GM21737 (cell line): ENCODE data around the gene VAX1.

Experiments used
- ATAC-seq: cut with Tn5 transposase; IDR thresholded peaks from one replicate; pipeline ENCODE4 v1.9.1; 2021; ENCODE audit warnings: mild to moderate bottlenecking, moderate library complexity; ENCODE audit not compliant: unreplicated experiment

Gene VAX1

GRCh38 chr10:117164592-117165537 lies 26.8 kb upstream of the VAX1 start:
- no peak for ATAC-seq

GRCh38 chr10:117163954-117164548 lies 26.0 kb upstream of the VAX1 start:
- ATAC-seq, result no peak

GRCh38 chr10:117163061-117163953 lies 25.2 kb upstream of the VAX1 start:
- ATAC-seq, result no peak

DNA sequence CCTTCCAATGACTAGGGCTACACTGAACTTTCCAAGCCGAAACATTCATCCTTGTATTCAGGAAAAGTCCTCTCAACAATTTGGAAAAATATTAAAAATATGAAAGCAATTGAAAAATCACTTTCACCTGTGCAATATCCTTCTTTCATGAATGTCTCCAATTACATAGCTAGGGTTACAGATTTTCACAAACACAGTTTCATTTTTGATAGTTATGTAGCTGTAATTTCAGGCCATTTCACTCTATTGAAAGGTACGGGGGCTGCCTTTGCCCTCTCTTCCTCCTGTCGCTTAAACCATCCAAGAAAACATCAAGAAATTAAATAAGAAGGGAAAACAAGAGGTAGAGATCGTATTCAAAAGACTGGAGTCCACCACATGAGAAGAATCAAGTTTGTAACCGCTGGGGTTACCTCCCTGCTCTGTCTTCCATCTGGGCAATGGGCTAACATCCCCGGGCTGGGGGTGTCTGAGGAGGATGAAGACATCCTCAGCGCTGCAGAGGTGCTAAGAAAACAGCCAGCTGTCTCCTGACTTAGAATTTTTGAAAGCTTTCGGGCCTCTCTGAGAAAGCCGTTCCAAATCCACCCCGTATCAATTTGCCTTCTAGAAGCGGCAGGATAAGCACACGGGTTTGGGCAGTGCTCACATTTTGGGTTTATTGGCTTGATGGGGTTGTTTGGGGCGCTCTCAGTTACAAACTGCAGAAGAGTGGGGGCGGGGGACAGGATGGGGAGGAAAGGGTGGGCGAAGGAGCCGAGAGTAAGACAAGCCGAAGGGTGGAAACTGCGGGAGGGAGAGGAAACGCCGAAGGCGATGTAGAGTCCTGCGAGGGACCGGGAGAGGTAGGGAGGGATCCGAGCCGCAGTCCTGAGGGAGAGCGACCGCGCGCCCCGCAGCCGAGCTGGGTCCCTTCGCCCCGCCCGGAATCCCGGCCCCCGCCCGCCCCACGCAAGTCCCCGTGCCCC lies 24.3 kb upstream of the VAX1 start:
- no peak for ATAC-seq

DNA sequence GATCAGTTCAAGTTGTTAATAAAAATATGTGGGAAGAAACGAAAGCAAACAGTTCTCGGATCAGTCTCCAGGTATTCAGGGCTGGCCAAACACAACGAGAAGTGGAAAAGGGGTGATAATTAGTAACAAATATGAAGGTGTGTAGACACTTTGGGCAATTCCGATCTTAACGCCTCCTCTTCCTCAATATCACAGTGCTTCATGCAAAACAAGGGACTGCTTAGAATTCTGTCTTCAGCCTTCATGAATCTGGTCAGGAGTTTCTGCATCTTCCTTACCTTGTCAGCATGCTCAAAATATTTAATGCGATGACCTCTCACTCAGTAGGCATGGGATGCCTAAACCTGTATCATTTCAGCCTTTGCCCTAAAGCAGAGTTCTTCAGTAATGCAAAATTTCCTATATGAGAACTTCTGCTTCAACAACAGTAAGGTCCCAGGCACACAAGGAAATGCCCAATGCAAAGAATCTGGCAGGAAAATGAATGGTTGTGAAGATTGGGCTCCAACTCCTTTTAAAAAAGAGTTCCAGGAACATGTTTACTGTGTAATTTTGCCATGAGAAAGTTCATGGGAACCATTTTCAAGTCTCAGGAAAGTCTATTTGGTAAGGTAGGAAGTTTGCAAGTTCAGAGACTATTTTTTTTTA lies 23.4 kb upstream of the VAX1 start:
- no peak for ATAC-seq

- ATAC-seq, result no peak
Measured at GRCh38 chr10:117160567-117160966, 22.5 kb upstream of the VAX1 start.

DNA sequence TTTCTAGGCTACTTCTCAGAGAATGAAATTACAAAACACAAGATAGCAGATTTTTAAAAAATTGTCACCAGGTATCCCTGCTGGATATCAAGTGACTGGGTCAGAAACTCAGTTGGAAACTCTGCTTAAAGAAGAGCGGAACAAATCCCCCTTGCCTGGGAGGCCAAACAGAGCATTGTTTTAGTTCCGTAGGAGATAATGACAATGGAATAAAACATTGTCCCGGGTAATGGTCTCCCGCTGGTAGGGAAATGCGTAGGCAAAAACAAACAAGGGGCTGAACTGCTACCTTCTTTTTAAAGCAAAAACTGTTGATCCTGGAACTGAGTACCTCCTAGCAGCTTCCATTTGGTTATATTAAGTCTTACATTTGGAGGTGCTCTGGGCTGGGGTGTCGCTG lies 21.3 kb upstream of the VAX1 start:
- ATAC-seq, result no peak

GRCh38 chr10:117158297-117158696 lies 20.2 kb upstream of the VAX1 start:
- ATAC-seq, result no peak

DNA sequence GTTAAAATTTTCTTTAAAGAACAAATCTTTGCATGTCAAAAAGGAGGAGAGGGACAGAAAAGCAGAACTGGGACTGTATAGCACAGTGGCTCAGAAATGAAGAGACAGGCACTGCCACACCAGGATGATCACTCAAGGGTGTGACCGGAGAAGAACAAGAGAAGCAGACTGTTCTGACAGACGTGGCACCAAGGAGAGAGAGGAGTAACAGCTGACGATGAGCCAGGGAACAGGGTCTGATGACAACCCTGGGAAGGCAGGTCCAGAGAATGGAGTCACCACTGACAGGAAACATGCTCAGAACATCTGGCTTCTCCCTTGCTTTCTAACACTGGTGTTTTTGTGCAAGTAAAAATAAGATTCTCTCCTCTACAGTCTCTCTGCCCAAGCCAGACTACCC lies 14.6 kb upstream of the VAX1 start:
- ATAC-seq, result no peak

DNA sequence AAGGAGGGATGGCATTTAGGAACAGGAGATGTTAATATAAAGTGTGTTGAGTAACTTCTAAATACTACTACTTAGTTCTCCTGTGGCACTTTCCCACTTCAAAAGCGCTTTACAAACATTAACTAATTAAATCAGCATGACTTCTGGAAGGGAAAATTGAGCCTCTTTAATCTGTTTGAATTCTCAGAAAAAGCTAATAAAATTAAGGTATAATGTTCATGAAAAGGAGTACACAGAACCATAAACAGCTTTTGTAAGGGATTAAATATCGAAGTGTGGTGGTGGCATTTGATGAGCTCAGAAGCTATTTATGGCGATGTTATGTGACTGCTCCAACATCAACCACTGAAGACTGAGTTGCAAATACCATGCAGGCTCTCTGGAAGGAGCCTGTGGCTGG lies 10.2 kb upstream of the VAX1 start:
- no peak for ATAC-seq

DNA sequence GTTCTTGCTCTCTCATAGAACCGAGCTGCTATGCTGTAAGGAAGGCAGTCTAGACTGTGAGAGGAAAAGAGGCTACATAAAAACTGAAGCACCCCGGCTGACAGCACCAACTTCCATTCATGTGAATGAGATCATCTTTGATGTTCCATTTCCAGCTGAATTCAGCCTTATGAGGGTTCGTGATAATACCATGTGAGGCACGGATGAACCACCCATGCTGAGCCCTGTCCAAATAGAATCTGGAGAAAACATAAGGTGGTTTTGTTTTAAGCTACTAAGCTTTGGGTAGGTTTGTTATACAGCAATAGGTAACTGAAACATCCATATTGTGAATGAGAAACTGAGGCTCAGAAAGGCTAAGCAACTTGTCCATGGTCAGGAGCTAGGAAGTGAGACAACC lies 6.9 kb upstream of the VAX1 start:
- ATAC-seq, result no peak

DNA sequence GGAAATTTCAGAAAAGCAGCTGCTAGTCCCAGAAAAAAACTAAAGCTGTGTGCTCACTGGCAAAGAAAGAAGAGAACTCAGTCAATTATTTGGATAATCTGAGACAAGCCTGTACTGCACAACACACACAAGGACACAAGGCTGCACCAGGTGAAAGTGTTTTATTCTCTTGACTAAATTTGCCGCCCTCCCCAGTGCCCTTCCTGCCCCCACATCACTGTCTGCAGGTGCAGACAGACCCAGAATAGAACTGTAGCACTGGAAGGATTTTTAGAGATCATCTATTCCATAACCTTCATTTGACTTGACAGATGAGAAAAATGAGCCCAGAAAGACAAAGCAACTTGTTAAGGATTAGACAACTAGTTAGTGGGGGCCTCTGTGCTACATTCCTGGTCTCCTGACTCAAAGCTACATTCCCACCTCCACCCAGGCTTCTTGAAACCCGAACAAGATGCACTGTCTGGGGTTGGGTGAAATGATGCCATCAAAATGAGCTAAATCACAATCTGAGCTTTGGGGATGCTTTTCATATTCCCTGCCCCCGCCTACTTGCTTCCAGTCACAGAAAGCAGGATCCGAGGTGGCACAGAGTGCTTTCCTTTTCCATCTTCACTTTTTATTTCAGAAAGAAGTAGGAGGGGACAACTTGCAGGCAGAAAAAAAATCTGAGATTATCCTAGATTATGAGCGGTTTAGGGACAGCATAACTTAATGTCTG lies 5.2 kb upstream of the VAX1 start:
- ATAC-seq, result no peak

DNA sequence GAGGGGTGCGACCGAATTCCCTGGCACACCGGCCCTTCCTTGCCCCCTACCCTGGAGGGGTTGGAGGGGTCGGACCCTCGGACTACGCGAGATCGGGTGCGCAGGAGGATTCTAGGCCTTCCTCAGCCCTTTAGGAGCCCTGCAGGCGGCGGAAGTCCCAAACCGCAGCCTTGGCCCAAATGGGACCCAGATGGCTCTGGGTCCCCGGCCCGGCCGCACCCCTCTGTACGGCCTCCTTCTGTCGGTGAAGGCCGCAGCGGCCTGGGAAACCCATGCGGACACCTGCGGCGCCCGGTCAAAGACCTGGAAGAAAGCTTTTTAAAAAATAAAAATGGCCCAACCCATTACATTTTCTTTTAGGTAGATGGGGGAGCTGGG lies 2.4 kb upstream of the VAX1 start:
- ATAC-seq, result no peak

DNA sequence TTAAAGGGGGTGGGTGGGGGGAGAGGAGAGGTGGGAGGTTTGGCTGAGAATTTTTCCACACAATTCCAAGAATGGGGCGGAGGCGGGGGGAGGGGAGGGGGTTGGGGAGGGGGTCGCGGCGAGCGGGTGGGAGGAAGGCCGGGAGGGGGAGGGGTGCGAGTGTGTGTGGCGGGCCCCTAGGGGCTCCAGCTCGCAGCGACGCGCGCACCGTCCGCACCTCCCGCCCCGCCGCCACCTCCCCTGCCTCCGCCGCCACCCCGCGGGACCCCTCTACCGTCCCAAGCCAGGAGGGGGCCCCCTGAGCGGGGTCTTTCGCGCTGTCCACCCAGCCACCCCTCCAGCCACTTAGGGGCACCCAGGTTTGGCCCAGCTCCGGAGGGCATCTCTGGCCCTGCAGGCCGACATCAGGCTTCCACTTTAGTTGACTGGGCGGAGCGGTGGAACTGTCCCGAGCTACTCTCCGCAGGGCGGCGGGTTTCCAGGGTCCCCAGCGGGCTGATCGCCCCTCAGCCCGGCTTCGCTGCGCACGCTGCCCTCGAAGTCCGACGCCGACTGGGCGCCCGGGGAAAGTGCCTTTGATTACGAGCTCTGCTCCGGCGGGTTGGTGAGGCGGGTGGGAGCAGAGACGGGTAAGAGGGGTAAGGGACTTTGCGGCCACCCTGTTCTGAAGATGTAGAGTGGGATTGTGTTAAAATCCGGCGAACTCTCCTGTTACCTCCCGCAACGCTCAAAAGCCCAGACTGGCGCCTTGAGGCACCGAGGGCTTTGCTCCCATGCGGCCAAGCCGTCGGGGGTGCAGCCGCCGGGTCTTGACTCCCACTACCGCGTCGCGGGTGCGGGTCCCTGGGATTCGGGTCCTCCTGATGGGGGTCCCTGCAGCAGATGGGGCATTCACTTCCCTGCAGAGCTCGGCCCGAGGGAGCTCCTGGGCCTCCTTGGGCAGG lies 1.8 kb upstream of the VAX1 start:
- ATAC-seq, result no peak

DNA sequence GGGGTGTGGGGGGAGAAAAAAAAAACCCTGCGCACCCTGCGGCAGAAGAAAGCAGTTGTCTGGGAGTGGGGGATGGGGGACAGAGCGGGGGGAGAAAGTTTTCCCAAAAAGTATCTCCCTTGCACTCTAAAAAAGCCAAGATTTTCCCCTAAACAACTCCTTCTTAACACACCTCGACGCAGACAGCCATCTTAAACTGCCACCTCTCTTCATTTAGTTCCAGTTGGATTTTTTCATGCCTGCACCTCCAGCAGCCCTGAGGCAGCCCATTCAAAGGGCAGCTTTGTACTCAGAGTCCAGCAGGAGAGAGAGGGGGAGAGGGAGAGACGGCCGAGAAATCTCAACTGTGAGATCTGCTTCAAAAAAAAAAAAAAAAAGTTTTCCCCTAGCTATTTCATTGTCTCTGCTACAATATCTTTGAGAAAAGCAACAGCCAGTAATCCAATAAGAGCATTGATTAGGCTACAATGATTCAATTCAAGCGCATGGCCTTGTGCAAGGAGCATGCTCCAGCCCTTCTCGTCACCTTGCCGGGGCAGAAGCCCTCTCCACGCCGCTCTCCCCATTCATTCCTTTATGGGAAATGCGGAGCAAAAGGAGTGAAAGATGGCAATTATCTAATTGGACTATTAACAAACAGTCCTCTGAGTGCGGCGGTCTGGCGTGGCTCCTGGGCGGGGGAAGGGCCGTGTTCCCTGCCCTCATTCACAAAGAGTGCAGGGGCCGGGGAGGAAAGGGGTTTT lies 939 bp upstream of the VAX1 start:
- ATAC-seq, result no peak

GRCh38 chr10:117137031-117137910 lies 799 bp downstream of the VAX1 start:
- ATAC-seq, result no peak
